ENCODE measurements around the gene NSUN4. TPM values are rescaled to one million over a fixed set of nuclear protein-coding genes. Genes with fewer than 3 reads are reported as not detected.

NSUN4 gene
- total RNA-seq, 1 donor from 2014 or later = 30.3 TPM

GRCh38 chr1:46401154-46401913 is 60.7 kb downstream of the NSUN4 start:
- Mint-ChIP-seq H3K27me3 (peaks cover 14% of the 10 kb centered on the region), H3K27ac (no peak overlapping the region), H3K4me3 (ENCODE audit: low read depth) (no peak overlapping the region), H3K4me1 (ENCODE audit: low read depth) (peaks cover 10% of the 10 kb centered on the region), H3K9me3 (ENCODE audit: low read depth) (no peaks in the 10 kb centered on the region), H3K36me3 (ENCODE audit: insufficient read depth) (peaks cover 2% of the 10 kb centered on the region)
- no peak for DNase-seq (ENCODE audit: low spot score, unreplicated experiment)
- TF ChIP-seq, protein P1, sequence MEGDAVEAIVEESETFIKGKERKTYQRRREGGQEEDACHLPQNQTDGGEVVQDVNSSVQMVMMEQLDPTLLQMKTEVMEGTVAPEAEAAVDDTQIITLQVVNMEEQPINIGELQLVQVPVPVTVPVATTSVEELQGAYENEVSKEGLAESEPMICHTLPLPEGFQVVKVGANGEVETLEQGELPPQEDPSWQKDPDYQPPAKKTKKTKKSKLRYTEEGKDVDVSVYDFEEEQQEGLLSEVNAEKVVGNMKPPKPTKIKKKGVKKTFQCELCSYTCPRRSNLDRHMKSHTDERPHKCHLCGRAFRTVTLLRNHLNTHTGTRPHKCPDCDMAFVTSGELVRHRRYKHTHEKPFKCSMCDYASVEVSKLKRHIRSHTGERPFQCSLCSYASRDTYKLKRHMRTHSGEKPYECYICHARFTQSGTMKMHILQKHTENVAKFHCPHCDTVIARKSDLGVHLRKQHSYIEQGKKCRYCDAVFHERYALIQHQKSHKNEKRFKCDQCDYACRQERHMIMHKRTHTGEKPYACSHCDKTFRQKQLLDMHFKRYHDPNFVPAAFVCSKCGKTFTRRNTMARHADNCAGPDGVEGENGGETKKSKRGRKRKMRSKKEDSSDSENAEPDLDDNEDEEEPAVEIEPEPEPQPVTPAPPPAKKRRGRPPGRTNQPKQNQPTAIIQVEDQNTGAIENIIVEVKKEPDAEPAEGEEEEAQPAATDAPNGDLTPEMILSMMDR (IDR thresholded peaks at IDR 0.05; ENCODE audit: unreplicated experiment) = no peak

GRCh38 chr1:46401964-46402626 is 61.5 kb downstream of the NSUN4 start:
- TF ChIP-seq, protein P1 (IDR thresholded peaks at IDR 0.05; ENCODE audit: unreplicated experiment) = no peak
- no peak overlapping the region for H3K27ac Mint-ChIP-seq
- peaks cover 2% of the 10 kb centered on the region for H3K36me3 Mint-ChIP-seq (ENCODE audit: insufficient read depth)
- peak; percentile 30 for DNase-seq (ENCODE audit: low spot score, unreplicated experiment)
- H3K9me3 Mint-ChIP-seq (ENCODE audit: low read depth) = no peaks in the 10 kb centered on the region
- H3K27me3 Mint-ChIP-seq = peaks cover 13% of the 10 kb centered on the region
- peaks cover 5% of the 10 kb centered on the region for H3K4me1 Mint-ChIP-seq (ENCODE audit: low read depth)
- H3K4me3 Mint-ChIP-seq (ENCODE audit: low read depth) = no peak overlapping the region

DNA sequence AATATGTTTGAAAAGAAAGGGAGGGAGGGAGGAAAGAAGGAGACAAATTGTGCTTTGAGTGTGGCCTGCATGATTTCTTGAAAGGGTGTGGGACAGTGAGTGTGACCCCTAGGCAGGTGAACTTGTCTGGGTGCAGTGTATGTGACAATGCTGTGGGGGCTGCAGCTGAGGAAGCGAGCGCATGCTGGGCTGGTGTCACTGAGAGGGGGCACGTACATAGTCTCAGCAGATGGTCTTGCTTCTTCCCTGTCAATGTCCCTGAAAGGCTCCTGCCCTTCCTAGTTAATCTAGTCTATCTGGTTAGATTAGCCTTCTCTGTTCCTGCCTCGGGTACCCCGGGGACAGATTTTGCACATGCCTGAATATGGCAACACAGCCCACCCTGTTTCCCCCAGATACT is 63.3 kb downstream of the NSUN4 start:
- Mint-ChIP-seq H3K9me3 (ENCODE audit: low read depth) (no peaks in the 10 kb centered on the region), H3K4me1 (ENCODE audit: low read depth) (peaks cover 4% of the 10 kb centered on the region), H3K36me3 (ENCODE audit: insufficient read depth) (peaks cover 2% of the 10 kb centered on the region), H3K4me3 (ENCODE audit: low read depth) (no peak overlapping the region), H3K27me3 (peaks cover 14% of the 10 kb centered on the region), H3K27ac (peak overlapping the region; percentile 49)
- DNase-seq (ENCODE audit: low spot score, unreplicated experiment) = no peak
- TF ChIP-seq, protein P1 (IDR thresholded peaks at IDR 0.05; ENCODE audit: unreplicated experiment) = no peak

- TF ChIP-seq, protein P1 (IDR thresholded peaks at IDR 0.05; ENCODE audit: unreplicated experiment) = no peak
- Mint-ChIP-seq H3K4me1 (ENCODE audit: low read depth) (peaks cover 4% of the 10 kb centered on the region), H3K4me3 (ENCODE audit: low read depth) (no peak overlapping the region), H3K27me3 (peaks cover 10% of the 10 kb centered on the region), H3K27ac (no peak overlapping the region), H3K36me3 (ENCODE audit: insufficient read depth) (peaks cover 2% of the 10 kb centered on the region), H3K9me3 (ENCODE audit: low read depth) (no peaks in the 10 kb centered on the region)
- DNase-seq (ENCODE audit: low spot score, unreplicated experiment) = no peak
These were observed 64.0 kb downstream of the NSUN4 start for GRCh38 chr1:46404482-46405196.

DNA sequence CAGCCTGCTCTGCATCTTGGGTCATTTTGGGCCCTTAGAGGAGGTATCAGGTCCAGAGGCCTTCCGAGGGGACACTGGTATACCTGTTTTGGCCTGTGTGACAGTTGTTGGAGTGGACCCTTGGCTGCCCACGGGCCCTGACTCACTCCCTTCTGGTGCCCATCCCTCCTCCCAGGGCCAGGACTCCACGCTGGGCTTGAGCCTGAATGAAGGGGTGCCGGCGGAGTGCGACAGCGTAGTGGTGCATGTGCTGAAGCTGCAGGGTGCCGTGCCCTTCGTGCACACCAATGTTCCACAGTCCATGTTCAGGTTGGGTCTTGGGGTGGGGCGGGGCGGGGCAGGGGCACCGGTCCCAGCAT is 64.6 kb downstream of the NSUN4 start:
- H3K4me1 Mint-ChIP-seq (ENCODE audit: low read depth) = peaks cover 3% of the 10 kb centered on the region
- no peak overlapping the region for H3K27ac Mint-ChIP-seq
- peaks cover 2% of the 10 kb centered on the region for H3K36me3 Mint-ChIP-seq (ENCODE audit: insufficient read depth)
- TF ChIP-seq, protein P1 (IDR thresholded peaks at IDR 0.05; ENCODE audit: unreplicated experiment) = no peak
- no peak overlapping the region for H3K4me3 Mint-ChIP-seq (ENCODE audit: low read depth)
- H3K27me3 Mint-ChIP-seq = peaks cover 7% of the 10 kb centered on the region
- DNase-seq (ENCODE audit: low spot score, unreplicated experiment) = no peak
- H3K9me3 Mint-ChIP-seq (ENCODE audit: low read depth) = no peaks in the 10 kb centered on the region

Data from progenitor cell of endocrine pancreas (in vitro differentiated cells).